HG03571 (cell line): Measurements from ENCODE around the gene ZNF286A.
"Not testable (repeated sequence)": the region's sequence is repeated elsewhere in the genome, so short reads cannot be mapped to it uniquely, and the experiment has no call there.

Experiments
- ATAC-seq: cut with Tn5 transposase; IDR thresholded peaks from one replicate; pipeline ENCODE4 v1.9.1; 2021; ENCODE audit not compliant: unreplicated experiment

Gene ZNF286A

GRCh38 chr17:15768865-15769533 is 69.4 kb downstream of the ZNF286A start:
- not testable (repeated sequence) for ATAC-seq
